NCI-H2081 (cell line): ENCODE results near the gene HOXB1.
A peak's percentile ranks its signal among the peaks of the same experiment; 100 is the strongest.
"Not testable (repeated sequence)": the region's sequence is repeated elsewhere in the genome, so short reads cannot be mapped to it uniquely, and the experiment has no call there.

Source experiments
- DNase-seq, 2 experiments: peaks; one replicate each; lab custom pipeline; 2025; lab: John Stamatoyannopoulos, UW

Gene HOXB1

GRCh38 chr17:48543107-48543853, 12.5 kb upstream of the HOXB1 start:
- peak in 1 of 2 experiments; percentile 55 for DNase-seq

GRCh38 chr17:48542698-48543106, 11.9 kb upstream of the HOXB1 start:
- DNase-seq = no peak

- peak in 1 of 2 experiments; percentile 35 for DNase-seq
Observed at GRCh38 chr17:48542114-48542656, 11.4 kb upstream of the HOXB1 start.

GRCh38 chr17:48541577-48542113, 10.8 kb upstream of the HOXB1 start:
- peak in 1 of 2 experiments; percentile 77 for DNase-seq

- no peak for DNase-seq
Observed at GRCh38 chr17:48541036-48541576, 10.3 kb upstream of the HOXB1 start.

GRCh38 chr17:48540213-48540612, 9.4 kb upstream of the HOXB1 start:
- DNase-seq = no peak

- no peak for DNase-seq
Observed at GRCh38 chr17:48539177-48539576, 8.4 kb upstream of the HOXB1 start.

GRCh38 chr17:48537316-48537715, 6.5 kb upstream of the HOXB1 start:
- no peak for DNase-seq

- not testable (repeated sequence) for DNase-seq
Observed at GRCh38 chr17:48535793-48536559, 5.2 kb upstream of the HOXB1 start.

GRCh38 chr17:48532261-48532660, 1.4 kb upstream of the HOXB1 start:
- DNase-seq = no peak

- no peak for DNase-seq
Observed at GRCh38 chr17:48530208-48530886, 464 bp downstream of the HOXB1 start.

GRCh38 chr17:48529683-48530009, 1.2 kb downstream of the HOXB1 start:
- DNase-seq = no peak

GRCh38 chr17:48528936-48529682, 1.7 kb downstream of the HOXB1 start:
- no peak for DNase-seq

GRCh38 chr17:48528153-48528935, 2.5 kb downstream of the HOXB1 start:
- DNase-seq = no peak

GRCh38 chr17:48527547-48527932, 3.3 kb downstream of the HOXB1 start:
- DNase-seq = no peak

- no peak for DNase-seq
Observed at GRCh38 chr17:48526608-48527546, 3.9 kb downstream of the HOXB1 start.

GRCh38 chr17:48523010-48523409, 7.8 kb downstream of the HOXB1 start:
- no peak for DNase-seq

- DNase-seq = peak; percentile 62
Observed at GRCh38 chr17:48522031-48522653, 8.7 kb downstream of the HOXB1 start.

GRCh38 chr17:48520631-48521079, 10.2 kb downstream of the HOXB1 start:
- DNase-seq = no peak
